Skeletal muscle satellite cell (primary cell): ENCODE data around the gene RENBP.
A peak's percentile ranks its signal among the peaks of the same experiment; 100 is the strongest.

Experiments used
- H3K27me3 ChIP-seq: 2 replicates; pipeline ENCODE4 v1.7.0; 2013; ENCODE audit warnings: low read length; ENCODE audit not compliant: control insufficient read depth, insufficient read depth
- H3K36me3 ChIP-seq: 2 replicates; pipeline ENCODE4 v1.7.0; 2013; ENCODE audit warnings: mild to moderate bottlenecking, control low read depth, low read length; ENCODE audit not compliant: insufficient read depth
- H3K4me1 ChIP-seq: 2 replicates; pipeline ENCODE4 v1.7.0; 2013; ENCODE audit warnings: low read length; ENCODE audit not compliant: control insufficient read depth, insufficient read depth
- H3K4me2 ChIP-seq: 2 replicates; pipeline ENCODE4 v1.7.0; 2013; ENCODE audit warnings: mild to moderate bottlenecking, low read length
- H3K4me3 ChIP-seq: 2 replicates; pipeline ENCODE4 v1.7.0; 2013; ENCODE audit warnings: low read length
- H3K9ac ChIP-seq: 2 replicates; pipeline ENCODE4 v1.7.0; 2013; ENCODE audit warnings: mild to moderate bottlenecking, low read depth, low read length, moderate library complexity
- H3K9me3 ChIP-seq: replicated peaks from 2 replicates; pipeline ENCODE4 v1.7.0; 2013; ENCODE audit warnings: mild to moderate bottlenecking, control low read depth, low read length

RENBP gene

DNA sequence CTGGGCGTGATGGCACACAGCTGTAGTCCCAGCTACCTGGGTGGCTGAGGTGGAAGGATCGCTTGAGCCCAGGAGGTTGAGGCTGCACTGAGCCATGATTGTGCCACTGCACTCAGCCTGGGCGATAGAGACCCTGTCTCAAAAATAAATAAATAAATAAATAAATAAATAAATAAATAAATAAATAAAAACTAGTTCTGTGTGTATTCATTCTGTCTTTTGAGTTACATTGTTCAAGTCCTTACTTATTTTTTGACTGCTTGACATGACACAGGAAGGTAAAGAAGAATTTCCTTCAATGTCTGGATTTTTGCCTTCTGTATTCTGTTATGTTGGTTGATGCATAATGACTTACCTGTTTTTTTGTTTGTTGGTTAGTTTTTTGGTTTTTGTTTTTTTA is 7.4 kb downstream of the RENBP start:
- H3K36me3 ChIP-seq, result peaks cover 6% of the 10 kb centered on the region
- no peak overlapping the region for H3K9ac ChIP-seq
- H3K4me3 ChIP-seq, result no peak overlapping the region
- H3K9me3 ChIP-seq, result no peaks in the 10 kb centered on the region
- H3K27me3 ChIP-seq, result no peaks in the 10 kb centered on the region
- no peak overlapping the region for H3K4me2 ChIP-seq
- H3K4me1 ChIP-seq, result peaks cover 14% of the 10 kb centered on the region

DNA sequence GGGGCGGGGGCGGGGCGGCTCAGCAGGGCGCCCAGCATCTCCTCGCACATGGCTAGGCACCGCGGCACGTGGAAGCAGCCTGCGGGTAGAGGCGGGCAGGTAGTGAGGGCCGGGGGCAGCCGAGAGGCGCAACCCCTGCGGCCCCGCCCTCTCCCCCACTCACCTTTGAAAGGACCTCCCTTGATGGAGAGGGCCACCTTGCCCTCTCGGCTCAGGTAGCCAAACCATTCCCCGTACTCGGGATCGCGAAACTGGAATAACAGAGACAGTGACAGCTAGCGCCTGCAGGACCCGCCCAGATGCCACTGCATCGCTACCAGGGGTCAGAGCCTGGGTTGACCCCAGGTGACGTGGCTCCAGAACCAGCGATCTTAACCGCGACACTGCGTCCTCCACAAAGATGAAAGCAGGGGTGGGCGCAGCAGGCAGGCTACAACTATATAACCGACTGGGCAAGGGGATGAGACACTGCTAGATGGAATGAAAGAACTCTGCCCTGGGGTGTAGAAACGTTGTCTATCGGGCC is 9.1 kb downstream of the RENBP start:
- Histone ChIP-seq H3K9me3 (no peaks in the 10 kb centered on the region), H3K27me3 (no peaks in the 10 kb centered on the region), H3K4me2 (peak overlapping the region; percentile 79), H3K4me1 (peaks cover 14% of the 10 kb centered on the region), H3K9ac (no peak overlapping the region), H3K36me3 (peaks cover 20% of the 10 kb centered on the region), H3K4me3 (peak overlapping the region; percentile 81)

DNA sequence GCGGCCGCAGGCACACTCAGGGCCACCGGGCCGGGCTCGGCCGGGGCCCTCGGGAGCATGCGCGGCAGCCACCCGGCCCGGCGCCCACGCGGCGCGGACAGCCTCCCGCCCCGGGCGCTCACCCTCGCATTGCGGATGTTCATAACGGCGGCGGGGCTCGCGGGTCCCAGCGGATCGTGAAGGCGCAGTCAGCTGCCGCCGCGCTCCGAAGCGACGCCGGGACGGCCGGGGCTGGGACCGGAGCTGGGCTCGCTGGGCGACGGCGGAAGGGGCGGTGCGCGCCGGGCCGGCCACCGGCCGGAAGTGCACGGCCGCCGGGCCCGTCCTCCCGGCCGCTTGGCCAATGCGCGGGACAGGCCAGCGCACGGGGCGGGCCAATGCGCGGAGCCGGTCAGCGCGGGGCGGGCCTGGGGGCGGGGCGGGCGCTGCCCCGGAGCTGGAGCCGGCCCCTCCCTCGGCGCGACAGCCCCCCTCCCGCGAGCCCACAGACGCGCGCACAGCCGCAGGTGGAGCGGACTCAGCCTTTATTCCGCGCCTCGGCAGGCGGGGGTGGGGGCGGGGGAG is 9.6 kb downstream of the RENBP start, which contains the start of gene NAA10:
TSS of gene NAA10 (minus strand) at position 276 of the 564 bp plus-strand sequence. CDS start at position 143, 133 bp downstream.
- H3K36me3 ChIP-seq, result peaks cover 26% of the 10 kb centered on the region
- no peaks in the 10 kb centered on the region for H3K27me3 ChIP-seq
- peak within 1 kb of the TSS; percentile 81 for H3K4me3 ChIP-seq
- peaks cover 14% of the 10 kb centered on the region for H3K4me1 ChIP-seq
- H3K4me2 ChIP-seq, result peak within 1 kb of the TSS; percentile 95
- H3K9ac ChIP-seq, result peak within 1 kb of the TSS; percentile 86
- no peaks in the 10 kb centered on the region for H3K9me3 ChIP-seq

DNA sequence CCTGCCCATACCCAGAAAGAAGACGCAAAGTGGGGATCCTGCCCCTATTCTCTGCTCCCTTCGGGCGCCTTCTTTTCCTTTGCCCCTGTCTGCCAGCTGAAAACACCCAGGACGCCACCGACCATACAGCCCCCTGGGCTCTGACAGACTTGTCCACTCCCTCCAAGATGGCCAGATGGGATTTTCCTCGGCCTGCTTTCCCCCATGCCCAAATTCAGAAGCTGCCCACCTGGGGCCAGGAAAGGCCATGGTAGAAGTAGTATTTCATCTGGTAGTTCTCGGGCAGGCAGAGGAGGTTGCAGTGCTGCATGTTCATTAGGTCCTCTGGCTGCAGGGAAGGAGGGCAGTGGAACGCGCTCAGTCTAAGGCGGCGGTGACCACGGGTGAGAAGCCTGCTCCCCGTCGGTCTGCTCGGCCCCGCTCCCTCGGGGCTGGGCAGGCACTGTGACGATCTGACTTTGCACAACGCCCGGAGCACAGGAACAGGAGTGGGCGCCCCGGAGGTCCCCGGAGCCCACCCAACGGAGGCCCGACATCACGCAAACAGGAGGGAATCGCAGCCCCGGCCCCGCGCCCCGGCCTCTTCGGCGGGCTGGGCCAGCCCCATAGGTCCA is 10.2 kb downstream of the RENBP start:
- Histone ChIP-seq H3K4me3 (peak overlapping the region; percentile 81), H3K9ac (peak overlapping the region; percentile 86), H3K4me1 (peaks cover 15% of the 10 kb centered on the region), H3K4me2 (peak overlapping the region; percentile 95), H3K9me3 (no peaks in the 10 kb centered on the region), H3K36me3 (peaks cover 31% of the 10 kb centered on the region), H3K27me3 (no peaks in the 10 kb centered on the region)

DNA sequence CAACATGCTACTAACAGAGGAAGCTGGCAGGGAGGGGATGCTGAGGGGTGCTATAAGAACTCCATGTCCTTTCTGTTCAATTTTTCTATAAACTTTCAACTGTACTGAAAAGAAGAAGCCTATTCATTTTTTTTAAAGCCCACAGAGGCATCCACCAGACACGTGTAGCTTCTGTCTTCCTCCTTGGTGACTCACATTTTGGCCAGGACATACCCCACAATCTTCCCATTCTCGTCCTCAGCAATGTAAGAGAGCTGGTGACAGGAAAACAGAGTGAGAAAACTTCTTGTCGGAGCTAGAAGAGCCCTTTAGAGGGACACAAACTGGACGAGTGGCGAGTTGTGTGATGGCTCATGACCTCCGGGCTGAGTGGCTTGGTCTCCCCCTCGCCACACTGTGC is 10.7 kb downstream of the RENBP start:
- H3K4me3 ChIP-seq, result peak overlapping the region; percentile 81
- peak overlapping the region; percentile 86 for H3K9ac ChIP-seq
- peaks cover 21% of the 10 kb centered on the region for H3K4me1 ChIP-seq
- peak overlapping the region; percentile 95 for H3K4me2 ChIP-seq
- no peaks in the 10 kb centered on the region for H3K9me3 ChIP-seq
- H3K27me3 ChIP-seq, result no peaks in the 10 kb centered on the region
- H3K36me3 ChIP-seq, result peaks cover 34% of the 10 kb centered on the region

DNA sequence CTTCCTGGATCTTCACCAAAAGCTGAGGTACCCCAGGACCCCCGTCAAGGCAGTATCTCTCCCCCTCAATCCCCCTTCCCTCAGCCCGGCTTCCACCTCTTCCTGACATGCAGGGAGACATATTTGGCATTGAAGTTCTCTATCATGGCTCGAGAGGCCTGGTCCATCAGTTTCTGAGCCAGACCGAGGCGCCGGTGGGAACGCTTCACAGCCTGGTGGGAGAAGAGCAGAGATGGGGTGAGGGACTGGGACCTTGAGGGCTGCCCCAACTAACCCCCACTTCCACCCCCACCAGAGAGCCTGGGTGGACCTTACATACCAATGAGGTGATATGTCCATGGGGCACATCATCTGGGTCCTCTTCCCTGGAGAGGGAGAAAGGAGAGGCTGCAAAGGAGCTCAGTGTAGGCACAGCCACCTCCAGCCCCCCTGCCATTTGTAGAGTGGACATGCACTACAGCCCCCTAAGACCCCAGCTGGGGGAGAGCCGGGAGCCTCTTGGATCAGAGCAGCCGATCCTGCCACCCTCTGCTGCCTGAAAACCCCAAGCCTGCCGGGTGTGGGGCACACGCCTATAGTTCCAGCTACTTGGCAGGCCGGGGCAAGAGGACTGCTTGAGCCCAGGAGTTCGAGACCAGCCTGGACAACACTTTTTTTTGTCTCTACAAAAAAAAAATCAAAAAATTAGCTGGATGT is 12.1 kb downstream of the RENBP start:
- H3K36me3 ChIP-seq, result peaks cover 34% of the 10 kb centered on the region
- H3K9me3 ChIP-seq, result no peaks in the 10 kb centered on the region
- no peaks in the 10 kb centered on the region for H3K27me3 ChIP-seq
- H3K4me2 ChIP-seq, result no peak overlapping the region
- no peak overlapping the region for H3K9ac ChIP-seq
- H3K4me3 ChIP-seq, result no peak overlapping the region
- H3K4me1 ChIP-seq, result peaks cover 28% of the 10 kb centered on the region

DNA sequence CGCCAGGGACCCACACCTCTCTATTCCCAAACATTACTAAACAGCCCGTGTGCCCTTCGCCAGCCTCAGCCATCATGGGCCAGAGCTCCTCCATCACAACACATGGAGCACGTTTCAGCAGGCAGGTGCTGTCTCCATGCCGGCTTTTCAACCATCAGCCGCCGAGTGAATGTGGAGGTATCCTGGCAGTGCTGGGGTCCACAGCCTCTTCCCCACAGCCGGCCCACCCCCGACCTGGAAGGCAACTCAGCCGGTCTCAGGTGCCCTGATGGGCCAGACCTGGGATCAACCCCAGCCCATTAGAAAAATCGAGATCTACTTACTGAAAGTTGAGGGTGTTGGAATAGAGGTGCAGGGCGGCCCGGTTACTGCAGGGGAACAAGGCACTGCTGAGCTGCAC is 12.7 kb downstream of the RENBP start:
- no peaks in the 10 kb centered on the region for H3K27me3 ChIP-seq
- H3K9me3 ChIP-seq, result no peaks in the 10 kb centered on the region
- H3K4me3 ChIP-seq, result no peak overlapping the region
- H3K4me2 ChIP-seq, result no peak overlapping the region
- no peak overlapping the region for H3K9ac ChIP-seq
- peaks cover 34% of the 10 kb centered on the region for H3K4me1 ChIP-seq
- H3K36me3 ChIP-seq, result peaks cover 34% of the 10 kb centered on the region

DNA sequence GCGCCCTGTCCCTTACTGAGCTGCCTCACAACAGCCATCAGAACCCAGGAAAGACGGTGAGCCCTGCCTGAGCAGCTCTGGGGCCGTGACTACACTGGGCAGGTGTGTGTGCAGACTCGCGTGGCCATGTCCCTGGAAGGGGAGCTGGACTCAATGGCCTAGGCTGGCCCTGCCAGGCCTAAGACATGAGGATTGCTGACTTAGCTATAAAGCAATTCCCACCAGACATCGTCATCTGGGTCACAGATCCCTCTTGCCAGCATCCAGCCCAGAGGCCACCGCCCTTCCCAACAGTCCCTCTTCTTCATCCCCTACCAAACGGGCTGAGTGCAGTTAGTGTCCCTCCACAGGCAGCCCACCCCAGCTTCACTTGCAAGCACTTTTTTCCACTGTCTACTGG is 13.3 kb downstream of the RENBP start:
- no peaks in the 10 kb centered on the region for H3K27me3 ChIP-seq
- no peaks in the 10 kb centered on the region for H3K9me3 ChIP-seq
- no peak overlapping the region for H3K9ac ChIP-seq
- H3K4me1 ChIP-seq, result peaks cover 40% of the 10 kb centered on the region
- no peak overlapping the region for H3K4me2 ChIP-seq
- no peak overlapping the region for H3K4me3 ChIP-seq
- peaks cover 34% of the 10 kb centered on the region for H3K36me3 ChIP-seq

DNA sequence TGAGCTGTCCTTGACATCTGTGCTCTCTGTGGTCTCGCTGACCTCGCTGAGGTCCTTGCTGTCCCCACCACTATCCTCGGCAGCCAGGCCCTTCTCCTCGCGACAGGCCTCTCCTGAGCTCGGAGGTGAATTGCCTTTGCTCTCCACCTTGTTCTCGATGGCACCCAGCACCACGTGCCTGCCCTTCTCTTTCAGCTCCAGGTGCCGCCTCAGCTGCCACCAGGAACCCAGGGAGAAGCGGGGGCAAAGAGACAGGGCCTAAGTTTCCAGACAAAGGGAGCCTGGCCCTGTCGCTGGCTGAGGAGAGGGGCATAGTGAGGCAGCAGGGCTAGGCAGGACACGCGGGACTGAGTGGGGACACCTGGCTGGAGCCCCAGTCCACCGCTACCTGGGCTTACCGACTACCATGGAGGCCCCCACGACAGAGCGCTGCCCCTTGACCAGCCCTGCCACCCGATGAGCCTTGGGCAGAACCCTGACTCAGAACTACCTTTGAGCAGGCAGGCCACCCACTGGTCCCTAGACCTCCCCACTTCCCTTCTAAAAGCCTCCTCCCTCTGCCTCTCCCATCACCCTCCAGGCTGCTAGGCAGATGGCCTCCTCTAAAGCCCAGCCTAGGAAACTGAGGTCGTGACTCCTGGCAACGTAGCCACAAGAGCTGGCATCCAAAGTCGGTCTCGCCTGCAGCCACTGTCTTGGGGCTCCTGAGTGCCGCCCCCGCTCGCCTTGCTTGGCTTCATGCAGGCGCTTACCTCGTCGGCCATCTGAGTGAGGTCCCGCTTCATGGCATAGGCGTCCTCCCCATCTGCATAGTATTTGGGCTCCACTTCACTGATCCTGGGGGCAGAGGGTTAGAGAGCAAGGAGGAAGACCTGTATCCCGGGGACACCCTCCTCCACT is 14.2 kb downstream of the RENBP start:
- Histone ChIP-seq H3K4me1 (peaks cover 37% of the 10 kb centered on the region), H3K27me3 (no peaks in the 10 kb centered on the region), H3K36me3 (peaks cover 34% of the 10 kb centered on the region), H3K4me3 (no peak overlapping the region), H3K9me3 (no peaks in the 10 kb centered on the region), H3K4me2 (no peak overlapping the region), H3K9ac (no peak overlapping the region)

DNA sequence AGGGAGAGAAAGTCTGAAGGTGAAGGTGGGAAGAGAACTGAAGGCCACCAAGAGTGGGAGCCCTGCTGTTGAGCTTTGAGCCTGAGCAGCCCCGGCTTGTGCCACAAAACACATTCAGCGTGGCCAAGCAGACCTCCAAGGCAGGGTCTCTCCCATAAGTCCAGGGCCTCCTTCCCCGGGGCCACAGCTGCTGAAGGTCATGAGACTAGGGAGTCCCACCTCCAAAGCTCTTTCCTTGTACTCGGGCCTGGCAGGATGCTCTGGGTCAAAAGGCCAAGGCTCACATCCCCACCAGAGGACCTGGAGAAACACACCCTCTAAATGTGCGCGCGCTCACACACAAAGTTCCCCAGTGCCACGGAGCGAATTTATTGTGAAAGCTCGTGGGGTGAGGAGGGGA is 14.9 kb downstream of the RENBP start:
- H3K9ac ChIP-seq, result no peak overlapping the region
- peaks cover 37% of the 10 kb centered on the region for H3K4me1 ChIP-seq
- H3K9me3 ChIP-seq, result no peaks in the 10 kb centered on the region
- H3K36me3 ChIP-seq, result peaks cover 34% of the 10 kb centered on the region
- H3K27me3 ChIP-seq, result no peaks in the 10 kb centered on the region
- H3K4me3 ChIP-seq, result no peak overlapping the region
- no peak overlapping the region for H3K4me2 ChIP-seq

DNA sequence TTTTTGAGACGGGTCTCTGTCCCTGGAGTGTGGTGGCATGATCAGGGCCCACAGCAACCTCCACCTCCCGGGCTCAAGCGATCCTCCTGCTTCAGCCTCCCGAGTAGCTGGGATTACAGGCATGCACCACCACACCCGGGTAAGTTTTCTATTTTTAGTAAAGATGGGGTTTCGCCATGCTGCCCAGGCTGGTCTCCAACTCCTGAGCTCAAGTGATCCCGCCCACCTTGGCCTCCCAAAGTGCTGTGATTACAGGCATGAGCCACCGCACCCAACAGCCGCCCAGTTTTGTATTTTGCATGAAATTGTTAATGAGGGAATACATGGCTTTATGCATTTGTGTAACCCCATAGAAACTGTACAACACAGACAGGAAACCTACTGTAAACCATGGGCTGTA is 15.6 kb downstream of the RENBP start:
- Histone ChIP-seq H3K36me3 (peaks cover 34% of the 10 kb centered on the region), H3K4me3 (no peak overlapping the region), H3K4me1 (peaks cover 35% of the 10 kb centered on the region), H3K4me2 (peak overlapping the region; percentile 83), H3K9me3 (no peaks in the 10 kb centered on the region), H3K27me3 (no peaks in the 10 kb centered on the region), H3K9ac (no peak overlapping the region)
